Activated T-helper 9 cell treated with anti-CD3 and anti-CD28 coated beads, Interleukin-2, amount 50 U/mL, for 16 hours (primary cell): Measurements from ENCODE around the gene AATF.

Source experiments
- DNase-seq: peaks from one replicate; pipeline ENCODE4 v3.0.0-alpha.2; 2020; ENCODE audit warnings: low read depth

AATF gene, protein sequence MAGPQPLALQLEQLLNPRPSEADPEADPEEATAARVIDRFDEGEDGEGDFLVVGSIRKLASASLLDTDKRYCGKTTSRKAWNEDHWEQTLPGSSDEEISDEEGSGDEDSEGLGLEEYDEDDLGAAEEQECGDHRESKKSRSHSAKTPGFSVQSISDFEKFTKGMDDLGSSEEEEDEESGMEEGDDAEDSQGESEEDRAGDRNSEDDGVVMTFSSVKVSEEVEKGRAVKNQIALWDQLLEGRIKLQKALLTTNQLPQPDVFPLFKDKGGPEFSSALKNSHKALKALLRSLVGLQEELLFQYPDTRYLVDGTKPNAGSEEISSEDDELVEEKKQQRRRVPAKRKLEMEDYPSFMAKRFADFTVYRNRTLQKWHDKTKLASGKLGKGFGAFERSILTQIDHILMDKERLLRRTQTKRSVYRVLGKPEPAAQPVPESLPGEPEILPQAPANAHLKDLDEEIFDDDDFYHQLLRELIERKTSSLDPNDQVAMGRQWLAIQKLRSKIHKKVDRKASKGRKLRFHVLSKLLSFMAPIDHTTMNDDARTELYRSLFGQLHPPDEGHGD

DNA sequence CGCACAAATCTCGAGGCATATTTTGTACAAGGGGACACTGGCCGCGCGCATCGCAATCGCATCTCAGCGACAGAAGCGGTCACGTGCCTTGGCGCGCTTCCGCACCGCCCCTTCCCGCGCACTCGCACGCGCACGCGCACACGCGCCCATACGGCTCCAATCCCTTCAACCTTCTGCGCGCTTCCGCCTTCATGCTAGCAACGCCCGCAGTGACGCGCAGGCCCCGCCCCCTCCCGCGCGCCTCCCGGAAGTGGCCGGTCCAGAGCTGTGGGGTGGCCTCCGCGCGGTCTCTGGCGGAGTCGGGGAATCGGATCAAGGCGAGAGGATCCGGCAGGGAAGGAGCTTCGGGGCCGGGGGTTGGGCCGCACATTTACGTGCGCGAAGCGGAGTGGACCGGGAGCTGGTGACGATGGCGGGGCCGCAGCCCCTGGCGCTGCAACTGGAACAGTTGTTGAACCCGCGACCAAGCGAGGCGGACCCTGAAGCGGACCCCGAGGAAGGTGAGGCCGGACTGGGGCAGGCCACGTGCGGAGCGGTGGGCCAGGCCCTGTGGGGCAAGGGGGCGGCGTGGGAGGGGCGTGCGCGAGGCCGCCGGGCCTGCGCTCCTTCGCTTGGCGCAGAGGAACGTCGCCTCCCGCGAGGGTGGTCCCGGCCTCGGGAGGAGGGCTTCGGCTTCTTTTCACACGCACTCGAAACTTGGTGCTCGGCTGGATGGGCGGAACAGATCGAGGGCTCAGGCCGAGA lies at the start of gene AATF:
Gene AATF (plus strand): TSS at position 238 of the 744 bp plus-strand sequence. CDS start 172 bp downstream, at position 410.
- peak; percentile 95 for DNase-seq

DNA sequence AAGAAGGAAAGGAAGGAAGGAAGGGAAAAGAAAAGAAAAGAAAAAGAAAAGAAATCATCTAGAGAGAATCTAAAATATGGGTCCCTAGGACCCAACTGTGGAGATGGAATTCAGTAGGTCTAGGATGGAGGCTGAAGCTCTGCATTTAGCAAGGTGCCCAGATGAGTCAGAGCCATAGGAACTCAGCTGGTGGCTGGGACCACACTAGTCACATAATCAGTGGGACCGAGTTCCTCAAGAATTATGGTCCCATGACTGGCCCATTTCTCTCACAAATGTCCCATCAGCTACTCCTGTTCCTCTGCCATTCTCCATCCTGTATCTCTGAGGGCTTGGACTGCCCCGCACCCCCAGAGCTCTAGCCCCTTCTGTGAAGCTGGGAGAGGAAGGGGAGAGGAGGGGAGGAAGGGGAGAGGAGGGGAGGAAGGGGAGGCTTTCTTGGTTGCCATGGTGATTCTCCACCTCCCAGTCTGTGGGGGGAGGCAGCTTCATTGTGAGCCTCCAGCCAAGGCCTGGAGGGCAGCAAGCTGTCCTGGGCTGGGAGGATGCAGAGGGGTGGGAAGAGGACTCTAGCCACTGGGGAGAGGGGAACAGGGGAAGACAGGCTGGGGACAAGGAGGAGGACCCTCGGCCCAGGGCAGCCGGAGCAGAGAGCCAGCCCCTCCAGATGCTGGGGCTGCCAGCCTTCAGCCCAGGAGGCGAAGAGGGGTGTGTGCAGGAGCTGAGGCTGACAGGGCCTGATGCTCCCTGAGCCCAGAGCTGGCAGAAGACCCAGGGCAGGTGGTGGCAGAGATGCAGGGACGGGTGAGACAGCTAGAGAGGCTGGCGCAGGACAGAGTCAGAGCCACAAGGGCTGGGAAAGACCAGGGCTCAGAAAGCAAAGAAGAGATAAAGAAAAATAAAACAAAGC lies 49.2 kb upstream of the AATF start:
- no peak for DNase-seq

- no peak for DNase-seq
These were observed 48.6 kb upstream of the AATF start for GRCh38 chr17:36900160-36900512.

DNA sequence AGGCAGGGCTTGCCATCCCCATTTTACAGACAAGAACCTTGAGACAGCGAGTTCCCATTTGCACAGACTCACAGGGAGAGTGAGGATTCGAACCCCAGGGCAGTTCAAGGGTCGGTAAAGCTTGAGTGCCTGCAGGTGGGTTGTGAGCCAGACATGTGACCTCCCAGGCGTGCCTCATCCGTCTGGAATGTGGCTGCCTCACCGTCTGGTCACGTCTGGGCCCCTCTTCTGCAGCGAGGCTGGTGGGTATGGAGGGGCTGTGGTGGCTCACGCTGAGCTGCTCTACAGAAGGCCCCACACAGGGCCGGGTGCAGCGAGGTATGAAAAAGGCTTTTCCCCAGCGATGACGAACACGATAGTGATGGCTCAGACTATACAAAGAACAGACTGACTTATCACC lies 47.2 kb upstream of the AATF start:
- DNase-seq = no peak

GRCh38 chr17:36907407-36907806 lies 41.3 kb upstream of the AATF start:
- no peak for DNase-seq

DNA sequence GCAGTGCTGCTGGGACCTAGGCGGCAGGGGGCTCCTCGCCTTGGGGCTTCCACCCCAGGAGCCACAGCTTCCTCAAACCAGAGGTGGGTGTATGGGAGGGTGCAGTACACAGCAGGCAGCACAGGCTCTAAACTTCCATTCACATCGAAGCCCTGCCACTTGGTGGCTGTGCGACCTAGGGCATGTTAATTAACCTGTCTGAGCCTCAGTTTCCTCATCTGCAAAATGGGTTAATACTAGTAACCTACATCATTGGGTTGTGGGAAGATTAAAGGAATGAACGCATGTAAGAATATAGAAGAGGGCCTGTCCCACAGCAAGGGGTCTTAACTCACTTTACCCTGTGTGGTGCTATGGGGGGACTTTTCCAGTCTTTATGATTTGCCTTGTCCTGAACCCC lies 38.2 kb upstream of the AATF start:
- no peak for DNase-seq

- DNase-seq = no peak
These were observed 37.8 kb upstream of the AATF start for GRCh38 chr17:36911001-36911400.

GRCh38 chr17:36913132-36913531 lies 35.6 kb upstream of the AATF start:
- DNase-seq = no peak

DNA sequence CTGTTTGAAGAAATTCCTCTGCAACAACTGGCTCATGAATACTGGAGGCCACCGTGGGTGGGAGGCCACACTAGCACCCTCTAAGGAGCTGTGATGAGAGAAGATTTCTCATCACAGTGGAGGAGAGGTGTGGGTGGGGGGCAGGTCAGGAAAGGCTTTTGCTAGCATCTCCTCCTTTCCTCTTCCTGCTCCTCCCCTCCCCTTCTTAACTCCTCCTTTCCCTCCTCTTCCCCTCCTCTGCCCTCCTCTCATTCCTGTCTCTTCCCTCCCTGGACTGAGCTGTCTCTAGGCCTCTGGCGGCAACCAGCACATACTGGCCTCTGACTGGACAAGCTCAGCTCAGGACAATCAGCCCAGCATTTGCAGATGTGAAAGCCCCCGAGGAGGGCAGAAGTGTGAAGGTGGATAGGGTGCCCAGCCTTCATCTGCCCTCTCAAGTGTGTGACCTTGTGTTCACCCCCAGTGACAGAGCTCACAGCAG lies 30.5 kb upstream of the AATF start:
- no peak for DNase-seq

DNA sequence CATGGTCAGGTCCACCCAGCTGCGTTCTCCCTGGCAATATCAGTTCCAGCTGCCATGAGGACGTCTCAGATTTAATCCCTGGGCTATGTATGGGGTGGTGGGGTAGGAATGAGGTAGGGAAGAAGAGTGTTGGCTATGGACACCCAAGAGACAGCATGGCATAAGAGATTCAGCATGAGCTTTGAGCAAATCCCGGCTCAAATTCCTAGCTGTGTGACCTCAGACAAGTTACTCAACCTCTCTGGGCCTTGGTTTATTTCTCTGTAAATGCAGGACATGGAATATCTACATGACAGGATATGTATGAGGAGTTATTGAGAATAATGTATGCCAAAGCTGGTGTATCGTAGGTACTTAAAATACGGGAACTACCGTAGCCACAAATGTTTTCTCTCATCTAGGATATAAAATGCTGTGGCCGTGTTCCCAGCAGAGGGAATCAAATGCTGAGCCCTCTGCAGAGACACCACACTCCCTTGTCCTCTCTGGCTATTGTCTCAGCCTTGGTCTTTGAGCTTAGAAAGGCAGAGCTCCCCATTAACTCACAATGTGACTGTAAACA lies 29.3 kb upstream of the AATF start:
- DNase-seq = no peak

DNA sequence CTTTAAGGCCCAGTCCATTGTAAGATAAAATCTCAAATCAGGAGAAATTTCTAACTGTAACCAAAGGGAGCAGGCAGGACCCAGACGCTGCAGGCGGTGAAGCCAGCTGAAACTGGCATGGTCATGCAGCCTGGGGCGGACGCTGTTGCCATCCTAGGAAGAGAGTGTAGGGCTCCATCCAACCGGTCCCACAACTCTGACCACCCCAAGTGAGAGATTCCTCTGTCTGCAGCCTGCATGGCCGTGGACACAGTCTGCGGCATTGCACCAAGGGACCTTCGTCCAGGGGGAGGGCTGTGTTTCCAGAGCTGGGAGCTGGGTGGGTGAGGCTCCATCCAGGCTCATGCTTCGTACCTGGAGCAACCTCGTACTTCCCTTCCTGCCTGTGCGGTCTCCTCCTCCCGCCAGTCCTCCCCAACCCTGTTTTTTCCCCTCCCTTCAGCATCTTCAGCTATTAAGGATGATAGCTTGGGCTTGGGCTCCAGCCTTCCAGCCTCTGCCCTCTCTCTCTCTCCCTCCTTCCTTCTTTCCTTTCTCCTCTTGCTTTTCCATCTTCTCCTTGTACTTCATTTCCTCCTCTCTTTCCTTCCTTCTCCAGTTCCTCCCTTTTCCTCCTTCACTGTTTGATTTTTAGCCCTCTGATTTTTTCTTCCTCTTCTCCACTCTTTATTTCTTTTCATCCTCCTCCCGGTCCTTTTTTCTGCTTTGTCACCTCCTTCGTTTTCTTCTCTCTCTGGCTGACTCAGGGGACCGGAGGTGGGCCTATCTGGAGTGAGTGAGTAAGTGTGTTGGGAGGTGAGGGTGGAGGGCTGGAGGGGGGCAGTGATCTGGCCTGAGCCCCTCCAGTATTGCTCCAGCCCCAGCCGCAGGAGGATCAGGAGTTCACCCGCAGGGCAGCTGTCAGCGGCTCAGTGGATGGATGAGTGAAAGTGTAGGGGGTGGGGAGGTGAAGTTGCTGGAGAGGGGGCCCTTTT lies 28.4 kb upstream of the AATF start:
- DNase-seq = no peak

GRCh38 chr17:36921095-36921851 lies 27.5 kb upstream of the AATF start:
- DNase-seq = peak; percentile 48

DNA sequence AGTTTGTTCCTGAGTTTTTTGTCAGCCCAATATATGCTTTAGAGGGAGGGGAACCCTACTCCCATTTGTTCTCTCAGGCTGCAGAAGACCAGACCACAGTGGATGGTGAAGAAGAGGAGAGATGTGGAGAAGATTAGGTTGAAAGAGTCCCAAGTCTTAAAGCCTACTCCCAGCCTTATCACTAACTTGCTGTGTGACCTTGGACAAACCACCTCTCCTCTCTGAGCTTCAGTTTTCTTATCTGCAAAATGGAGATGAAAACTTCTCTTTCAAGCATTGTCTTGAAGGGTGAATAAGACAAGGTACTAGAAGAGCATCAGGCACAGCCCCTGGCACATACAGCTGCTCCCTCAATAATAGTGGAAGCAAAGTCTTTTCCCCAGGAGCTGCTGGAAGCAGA lies 26.6 kb upstream of the AATF start:
- no peak for DNase-seq

GRCh38 chr17:36923814-36924221 lies 24.9 kb upstream of the AATF start:
- DNase-seq = no peak

- DNase-seq = no peak
These were observed 22.5 kb upstream of the AATF start for GRCh38 chr17:36926226-36926625.

DNA sequence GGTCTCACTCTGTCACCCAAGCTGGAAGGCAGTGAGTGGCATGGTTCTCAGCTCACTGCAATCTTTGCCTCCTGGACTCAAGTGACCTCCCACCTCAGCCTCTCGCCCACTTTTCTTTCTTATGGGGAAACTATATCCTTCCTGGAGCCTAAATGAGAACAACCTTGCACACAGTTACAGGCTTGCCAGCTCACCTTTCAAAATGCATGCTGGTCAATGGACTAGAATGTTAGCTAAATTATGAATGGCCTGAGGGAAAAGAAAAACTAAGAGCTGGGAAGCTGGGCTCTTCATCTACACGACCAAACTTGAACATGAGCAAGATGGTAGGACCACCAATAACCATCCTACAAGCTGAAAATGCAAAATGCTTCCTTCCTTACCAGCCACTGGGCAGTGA lies 22.1 kb upstream of the AATF start:
- no peak for DNase-seq

GRCh38 chr17:36928471-36929345 lies 20.0 kb upstream of the AATF start:
- no peak for DNase-seq

DNA sequence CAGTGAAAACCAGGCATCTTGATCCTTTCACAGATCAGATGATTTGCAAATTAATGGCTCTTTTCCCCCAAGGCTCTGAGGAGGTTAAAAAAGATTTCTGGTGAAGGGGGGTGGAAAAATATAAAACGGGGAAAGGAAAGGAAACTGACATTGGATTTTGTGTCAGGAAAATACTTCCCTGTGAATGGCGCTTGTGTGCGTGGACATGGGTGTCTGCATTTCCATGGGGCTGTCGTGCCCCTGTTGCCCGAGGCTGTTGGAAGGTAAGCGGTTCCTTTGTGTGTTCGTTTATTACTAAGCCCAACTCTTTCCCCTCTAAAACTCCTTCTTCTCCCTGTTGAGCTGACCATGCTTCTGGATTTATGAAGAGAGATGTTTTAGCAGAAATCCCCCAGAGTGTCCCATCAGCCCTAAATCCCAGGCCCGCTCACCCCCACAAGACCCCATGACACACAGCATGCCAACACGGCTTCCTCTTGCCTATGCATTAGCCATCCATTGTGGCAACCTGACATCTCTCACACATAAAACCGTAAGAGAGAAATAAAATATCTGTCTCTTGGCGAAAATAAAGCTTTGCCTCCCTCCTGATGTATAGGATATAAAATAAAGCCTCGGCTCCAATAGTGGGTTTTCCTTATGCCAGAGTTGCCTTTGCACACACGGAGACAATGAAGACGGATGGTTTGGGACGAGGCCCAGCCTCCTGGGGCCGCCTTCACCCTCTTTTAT lies 18.7 kb upstream of the AATF start:
- no peak for DNase-seq
